GM21515 (cell line): ENCODE measurements around the gene PER3.

Source experiments
- ATAC-seq: cut with Tn5 transposase; IDR thresholded peaks from one replicate; pipeline ENCODE4 v1.9.1; 2021; ENCODE audit not compliant: unreplicated experiment

PER3 gene

GRCh38 chr1:7869136-7869920, 85.2 kb downstream of the PER3 start:
- no peak for ATAC-seq

- no peak for ATAC-seq
These were observed 87.0 kb downstream of the PER3 start for GRCh38 chr1:7871136-7871535.

GRCh38 chr1:7873801-7874795, 90.0 kb downstream of the PER3 start:
- ATAC-seq = no peak

GRCh38 chr1:7878027-7878426, 93.9 kb downstream of the PER3 start:
- no peak for ATAC-seq

- no peak for ATAC-seq
These were observed 95.1 kb downstream of the PER3 start for GRCh38 chr1:7879228-7879627.

- ATAC-seq = no peak
These were observed 100.7 kb downstream of the PER3 start for GRCh38 chr1:7884757-7885156.

- ATAC-seq = no peak
These were observed 101.7 kb downstream of the PER3 start for GRCh38 chr1:7885513-7886404.

GRCh38 chr1:7886405-7886745, 102.3 kb downstream of the PER3 start:
- ATAC-seq = no peak

GRCh38 chr1:7888248-7889081, 104.4 kb downstream of the PER3 start:
- no peak for ATAC-seq

- no peak for ATAC-seq
These were observed 106.8 kb downstream of the PER3 start for GRCh38 chr1:7890853-7891252.

- no peak for ATAC-seq
These were observed 107.7 kb downstream of the PER3 start for GRCh38 chr1:7891804-7892203.

- no peak for ATAC-seq
These were observed 109.6 kb downstream of the PER3 start for GRCh38 chr1:7893529-7894180.
